H1 (cell line): ENCODE data around the gene TPST2. TPM values are rescaled to one million over a fixed set of nuclear protein-coding genes. Genes with fewer than 3 reads are reported as not detected.

Source experiments
- CTCF ChIA-PET: fragments of 300-600 bp; sonication (Branson Sonifier 250); formaldehyde crosslinking; loops from one replicate; lab custom pipeline; 2021; ENCODE audit not compliant: partially characterized antibody; lab: Charles Lee
- POLR2A ChIA-PET: fragments of 300-600 bp; sonication (Branson Sonifier 250); formaldehyde crosslinking; loops from one replicate; lab custom pipeline; 2021; ENCODE audit warnings: inconsistent platforms; ENCODE audit not compliant: partially characterized antibody; lab: Charles Lee
- DNase-seq, 2 experiments: peaks; one replicate each; pipeline versions ENCODE4 v3.0.0 to v3.0.0-alpha.2; 2010 to 2022; ENCODE audit warnings: low spot score in 2 of 2, low read depth in 1 of 2, mixed read lengths in 1 of 2
- FAIRE-seq: peaks from 2 replicates; lab custom pipeline; 2011; peaks lifted over from hg19 to GRCh38; lab: Jason Lieb, UNC
- H2AFZ ChIP-seq: 2 replicates; pipeline ENCODE4 v1.8.1; 2012; ENCODE audit warnings: low read length, inconsistent platforms
- H2AK5ac ChIP-seq: 2 replicates; pipeline ENCODE4 v1.6.1; 2013; ENCODE audit warnings: low read depth, low read length
- H2BK120ac ChIP-seq: replicated peaks from 2 replicates; pipeline ENCODE3; 2013; ENCODE audit warnings: low read depth, low read length, inconsistent platforms
- H2BK12ac ChIP-seq: 2 replicates; pipeline ENCODE4 v1.6.1; 2013; ENCODE audit warnings: low read depth, low read length
- H2BK15ac ChIP-seq: 2 replicates; pipeline ENCODE4 v1.6.1; 2013; ENCODE audit warnings: low read length
- H2BK20ac ChIP-seq: 2 replicates; pipeline ENCODE4 v1.6.1; 2013; ENCODE audit warnings: low read length
- H2BK5ac ChIP-seq: 2 replicates; pipeline ENCODE4 v1.6.1; 2013; ENCODE audit warnings: low read depth, low read length
- H3K14ac ChIP-seq: 2 replicates; pipeline ENCODE4 v1.6.1; 2013; ENCODE audit warnings: inconsistent platforms; ENCODE audit not compliant: insufficient read length
- H3K18ac ChIP-seq: 2 replicates; pipeline ENCODE4 v1.6.1; 2013; ENCODE audit warnings: low read length; ENCODE audit errors: extremely low read depth
- H3K23ac ChIP-seq: 2 replicates; pipeline ENCODE4 v1.6.1; 2013; ENCODE audit warnings: inconsistent platforms; ENCODE audit not compliant: insufficient read length
- H3K23me2 ChIP-seq: 2 replicates; pipeline ENCODE4 v1.6.1; 2013; ENCODE audit warnings: low read depth, low read length
- H3K27ac ChIP-seq: 2 replicates; pipeline ENCODE4 v1.6.1; 2011; ENCODE audit warnings: low read depth, low read length, inconsistent platforms
- H3K27me3 ChIP-seq, 4 experiments: replicated peaks in 1 of 4; 1 replicate in 1 of 4; 2 replicates in 3 of 4; pipeline versions ENCODE4 v1.6.1 to v1.8.1; 2011 to 2013; ENCODE audit warnings: low read length in 3 of 4, mild to moderate bottlenecking in 3 of 4, inconsistent platforms in 2 of 4, mixed read lengths in 2 of 4, moderate library complexity in 1 of 4; ENCODE audit not compliant: control insufficient read depth in 3 of 4, insufficient read depth in 3 of 4; ENCODE audit errors: extremely low read depth in 1 of 4
- H3K36me3 ChIP-seq, 4 experiments: 2 replicates each; pipeline versions ENCODE4 v1.6.1 to v1.8.1; 2011 to 2013; ENCODE audit warnings: mild to moderate bottlenecking in 4 of 4, low read length in 3 of 4, moderate library complexity in 2 of 4, control low read depth in 1 of 4, inconsistent platforms in 1 of 4; ENCODE audit not compliant: insufficient read depth in 4 of 4, control insufficient read depth in 2 of 4
- H3K4ac ChIP-seq: replicated peaks from 2 replicates; pipeline ENCODE3; 2013; ENCODE audit warnings: low read length, low read depth, mixed read lengths, inconsistent platforms; ENCODE audit not compliant: insufficient read length
- H3K4me1 ChIP-seq, 4 experiments: replicated peaks in 1 of 4; 1 replicate in 1 of 4; 2 replicates in 3 of 4; pipeline versions ENCODE4 v1.6.1 to v1.8.1; 2011 to 2013; ENCODE audit warnings: low read length in 3 of 4, inconsistent platforms in 2 of 4, mixed read lengths in 1 of 4; ENCODE audit not compliant: insufficient read depth in 4 of 4, control insufficient read depth in 3 of 4
- H3K4me2 ChIP-seq, 2 experiments: 2 replicates each; pipeline versions ENCODE4 v1.6.1 to v1.8.1; 2011 to 2013; ENCODE audit warnings: low read depth in 2 of 2, low read length in 2 of 2, control low read depth in 1 of 2, inconsistent platforms in 1 of 2, mild to moderate bottlenecking in 1 of 2; ENCODE audit not compliant: insufficient read depth in 1 of 2
- H3K4me3 ChIP-seq, 4 experiments: fragments of 200-600, 300-600 bp in 1 of 4; sonication (generic), shearing (Covaris generic), sonication (Bioruptor Twin) in 1 of 4; 2 replicates each; pipeline versions ENCODE4 v1.5.1 to v1.8.1; 2011 to 2016; ENCODE audit warnings: low read length in 4 of 4, low read depth in 3 of 4, control low read depth in 2 of 4, inconsistent platforms in 2 of 4, mild to moderate bottlenecking in 2 of 4, mixed read lengths in 1 of 4, moderate library complexity in 1 of 4; ENCODE audit not compliant: insufficient read depth in 2 of 4; ENCODE audit errors: extremely low read depth in 1 of 4
- H3K56ac ChIP-seq: replicated peaks from 2 replicates; pipeline ENCODE3; 2013; ENCODE audit warnings: low read depth, mild to moderate bottlenecking, mixed read lengths, low read length, inconsistent platforms; ENCODE audit not compliant: insufficient read length
- H3K79me1 ChIP-seq: 2 replicates; pipeline ENCODE4 v1.6.1; 2013; ENCODE audit warnings: low read depth, low read length, control low read depth
- H3K79me2 ChIP-seq, 2 experiments: 2 replicates each; pipeline versions ENCODE4 v1.6.1 to v1.8.1; 2012 to 2013; ENCODE audit warnings: low read length in 2 of 2, mild to moderate bottlenecking in 2 of 2, inconsistent platforms in 1 of 2; ENCODE audit not compliant: insufficient read depth in 2 of 2, control insufficient read depth in 1 of 2
- H3K9ac ChIP-seq, 4 experiments: replicated peaks in 1 of 4; 1 replicate in 1 of 4; 2 replicates in 3 of 4; pipeline versions ENCODE4 v1.6.1 to v1.8.1; 2011 to 2013; ENCODE audit warnings: low read depth in 3 of 4, low read length in 3 of 4, control low read depth in 2 of 4, mild to moderate bottlenecking in 2 of 4, moderate library complexity in 2 of 4, inconsistent platforms in 1 of 4; ENCODE audit errors: extremely low read depth in 1 of 4
- H3K9me3 ChIP-seq, 2 experiments: 2 replicates each; pipeline versions ENCODE4 v1.6.1 to v1.8.1; 2012 to 2013; ENCODE audit warnings: mild to moderate bottlenecking in 2 of 2, moderate library complexity in 2 of 2, control low read depth in 1 of 2, inconsistent platforms in 1 of 2, low read depth in 1 of 2, low read length in 1 of 2, mixed read lengths in 1 of 2; ENCODE audit not compliant: insufficient read depth in 2 of 2
- H4K20me1 ChIP-seq, 2 experiments: replicated peaks in 1 of 2; 2 replicates each; pipeline versions ENCODE3 to v1.8.1; 2011 to 2013; ENCODE audit warnings: inconsistent platforms in 2 of 2, low read length in 2 of 2, mild to moderate bottlenecking in 1 of 2; ENCODE audit not compliant: insufficient read depth in 2 of 2, control insufficient read depth in 1 of 2
- H4K5ac ChIP-seq: 2 replicates; pipeline ENCODE4 v1.6.1; 2013; ENCODE audit warnings: low read length, low read depth, mixed read lengths, inconsistent platforms; ENCODE audit not compliant: insufficient read length
- H4K8ac ChIP-seq: 2 replicates; pipeline ENCODE4 v1.8.0; 2013; ENCODE audit warnings: mild to moderate bottlenecking, moderate library complexity, low read length, inconsistent platforms; ENCODE audit not compliant: insufficient read depth; ENCODE audit errors: extremely low read depth
- H4K91ac ChIP-seq: replicated peaks from 2 replicates; pipeline ENCODE3; 2013; ENCODE audit warnings: low read length, mixed read lengths, inconsistent platforms; ENCODE audit not compliant: insufficient read length
- ASH2L ChIP-seq: fragments of 200-600, 300-600 bp; sonication (generic); IDR thresholded peaks from one replicate; pipeline ENCODE4 v1.7.1; 2017; ENCODE audit warnings: low read length
- BRCA1 ChIP-seq: IDR thresholded peaks from 2 replicates; pipeline ENCODE4 v1.6.1; 2012; ENCODE audit warnings: low read depth, low read length, improper control_type of control experiment
- CTCF ChIP-seq, 3 experiments: IDR thresholded peaks; 1 replicate in 2 of 3; 2 replicates in 1 of 3; pipeline versions ENCODE4 v1.5.1 to v1.6.1; 2011; ENCODE audit warnings: low read length in 3 of 3, mild to moderate bottlenecking in 3 of 3, inconsistent platforms in 2 of 3, low read depth in 1 of 3, moderate library complexity in 1 of 3; ENCODE audit not compliant: insufficient read depth in 1 of 3; ENCODE audit errors: control extremely low read depth in 1 of 3
- FOSL1 ChIP-seq: IDR thresholded peaks from 2 replicates; pipeline ENCODE4 v1.6.1; 2011; ENCODE audit warnings: mild to moderate bottlenecking, low read depth, low read length, moderate library complexity; ENCODE audit not compliant: insufficient read depth
- SAP30 ChIP-seq: fragments of 300-600 bp; sonication (generic); IDR thresholded peaks from 2 replicates; pipeline ENCODE4 v1.7.1; 2012; ENCODE audit warnings: low read length, moderate library complexity, mild to moderate bottlenecking, inconsistent platforms; ENCODE audit not compliant: insufficient read depth, insufficient replicate concordance
- SIX5 ChIP-seq: IDR thresholded peaks from 2 replicates; pipeline ENCODE4 v1.6.1; 2011; ENCODE audit warnings: mild to moderate bottlenecking, low read depth, low read length
- SP4 ChIP-seq: IDR thresholded peaks from 2 replicates; pipeline ENCODE4 v1.6.1; 2012; ENCODE audit warnings: low read length, inconsistent platforms
- SUZ12 ChIP-seq: fragments of 200-600 bp; sonication (generic); IDR thresholded peaks from 2 replicates; pipeline ENCODE4 v1.6.1; 2012; ENCODE audit warnings: mild to moderate bottlenecking, inconsistent platforms, low read length, moderate library complexity, mixed read lengths
- WGBS, 2 experiments: shearing (Covaris generic) in 1 of 2; methylation state at CpG; one replicate each; pipeline versions ENCODE4 v1.1.6 to v1.1.7; 2013 to 2015; ENCODE audit warnings: low lambda C conversion rate in 2 of 2, mixed read lengths in 2 of 2, inconsistent platforms in 1 of 2, low coverage in 1 of 2, missing lambda C conversion rate in 1 of 2; ENCODE audit not compliant: insufficient replicate concordance in 2 of 2, insufficient coverage in 1 of 2, insufficient read length in 1 of 2; ENCODE audit errors: extremely low coverage in 1 of 2, missing lambda C conversion rate in 1 of 2; 5-methylcytosine and 5-hydroxymethylcytosine counted together
- polyA plus RNA-seq, 7 experiments: library from polyadenylated mRNA; depleted of rRNA in 3 of 7; stranded (reverse) in 5 of 7; unstranded in 2 of 7; fragments of >200 nt in 5 of 7; fragments of 200-250 nt in 2 of 7; gene quantifications; 1 replicate in 5 of 7; 2 replicates in 1 of 7; 4 replicates in 1 of 7; pipeline versions ENCODE4 v1.2.1 to v1.2.3, GENCODE V29; 2011 to 2013; ENCODE audit warnings: missing spikeins in 2 of 7, mixed read lengths in 2 of 7
- total RNA-seq: library from RNA; stranded (reverse); fragmentation: NEBNext Ultra II Directional; extraction: Animal tissue kit (Norgen Biotek cat#: 25700); gene quantifications from 2 replicates; pipeline ENCODE4 v1.2.1, GENCODE V29; 2021

The TPST2 gene
- total and polyA plus RNA-seq, 2 of the 8 experiments (the other 6 are each of a cell fraction or from before 2014, with no cell fraction given): 58.8 to 143 TPM

- peak; percentile 89 for FAIRE-seq
- no peak overlapping the region for H3K18ac ChIP-seq
- no peaks in the 10 kb centered on the region for H3K27me3 ChIP-seq
- no peak overlapping the region for H2AK5ac ChIP-seq
- 78% methylated on average over 3 of the region's 3 CpGs; no CpG with 5 or more reads in 1 of the 2 experiments for WGBS, 2 experiments
- no peaks in the 10 kb centered on the region for H3K79me1 ChIP-seq
- no peak overlapping the region for H2BK12ac ChIP-seq
- peaks cover 32 to 77% (median 65%) of the 10 kb centered on the region in 4 experiments for H3K36me3 ChIP-seq
- no peak overlapping the region for H4K5ac ChIP-seq
- no peak overlapping the region for H4K8ac ChIP-seq
- ChIA-PET CTCF (interaction anchor here (0.7 to 4.5 kb wide), 24 partner anchors 9 to 163 kb away, joined by 3 to 38 read pairs (median 4); partner anchors contain the start of genes MIAT and TFIP11), POLR2A (interaction anchor here (0.7 to 3.1 kb wide), 18 partner anchors 8 to 170 kb away, joined by 3 to 13 read pairs (median 5); partner anchors contain the start of genes HPS4, MIAT, SRRD and TFIP11)
- H2BK5ac ChIP-seq: no peak overlapping the region; the same call in 1 of the 2 replicates
- no peak overlapping the region for H2BK120ac ChIP-seq
- 0 out of 2 replicates have a peak overlapping the region, but pooled peaks have one; percentile 25 for H3K27ac ChIP-seq
- H3K9ac ChIP-seq: no peak overlapping the region
- no peak overlapping the region for H4K91ac ChIP-seq
- no peak overlapping the region for H3K23ac ChIP-seq
- peaks cover 0 to 4% (median 2%) of the 10 kb centered on the region in 4 experiments; a peak in 3 of 7 replicates for H3K4me1 ChIP-seq
- no peaks in the 10 kb centered on the region for H3K79me2 ChIP-seq
- no peak overlapping the region for H3K4me2 ChIP-seq
- no peak overlapping the region for H3K14ac ChIP-seq
- H2BK15ac ChIP-seq: no peak overlapping the region
- H3K4me3 ChIP-seq: no peak overlapping the region
- H3K56ac ChIP-seq: no peak overlapping the region
- no peak overlapping the region for H2BK20ac ChIP-seq
- H4K20me1 ChIP-seq: peaks cover 0 to 3% of the 10 kb centered on the region in 2 experiments
- no peaks in the 10 kb centered on the region for H3K9me3 ChIP-seq
- H2AFZ ChIP-seq: no peak overlapping the region
- DNase-seq: peak in 1 of 2 experiments; percentile 56
- no peaks in the 10 kb centered on the region for H3K23me2 ChIP-seq
- H3K4ac ChIP-seq: no peak overlapping the region
- TF ChIP-seq BRCA1 (no peak), CTCF (IDR thresholded peaks at IDR 0.05; ENCODE audit: control extremely low read depth in 1 of 3, insufficient read depth in 1 of 3, low read depth in 1 of 3, low read length in 3 of 3) (peak; percentile 73 to 79 (median 73)), SUZ12 (no peak), SP4 (no peak), ASH2L (peak; percentile 35), FOSL1 (no peak), SIX5 (peak; percentile 25; the same call in 1 of the 2 replicates), SAP30 (no peak)
Observed at GRCh38 chr22:26502688-26503561, 87.0 kb downstream of the TPST2 start.
